Measurements from ENCODE around the gene BACH1. TPM values are rescaled to one million over a fixed set of nuclear protein-coding genes. Genes with fewer than 3 reads are reported as not detected.

BACH1 gene
- total and polyA plus RNA-seq, 4 donors, result 12.1 to 103 (median 52.4) TPM

GRCh38 chr21:29260461-29260860 lies 38.3 kb upstream of the BACH1 start:
- H3K4me3 ChIP-seq (ENCODE audit: low read length in 2 of 2), result no peak overlapping the region
- H3K27ac ChIP-seq (ENCODE audit: low read depth in 1 of 2, low read length in 2 of 2), result no peak overlapping the region
- DNase-seq, result no peak
- no peaks in the 10 kb centered on the region for H3K9me3 ChIP-seq (ENCODE audit: control insufficient read depth, low read length)
- peaks cover 0 to 1% of the 10 kb centered on the region in 2 donors for H3K4me1 ChIP-seq (ENCODE audit: control insufficient read depth in 1 of 2, insufficient read depth in 2 of 2, low read length in 2 of 2)
- no peak for ATAC-seq (ENCODE audit: low FRiP score)
- 96 to 98% methylated on average over 2 of the region's 2 CpGs for WGBS, 2 donors
- H3K27me3 ChIP-seq (ENCODE audit: control insufficient read depth in 1 of 2, insufficient read depth in 2 of 2, low read length in 1 of 2), result no peaks in the 10 kb centered on the region
- H3K36me3 ChIP-seq (ENCODE audit: control insufficient read depth in 1 of 2, insufficient read depth in 2 of 2, low read length in 1 of 2), result no peaks in the 10 kb centered on the region
- intact Hi-C loops (cut with DNase I), result no loop called here

GRCh38 chr21:29261555-29262540 lies 36.9 kb upstream of the BACH1 start:
- Histone ChIP-seq H3K4me1 (ENCODE audit: control insufficient read depth in 1 of 2, insufficient read depth in 2 of 2, low read length in 2 of 2) (peaks cover 0 to 1% of the 10 kb centered on the region in 2 donors), H3K27me3 (ENCODE audit: control insufficient read depth in 1 of 2, insufficient read depth in 2 of 2, low read length in 1 of 2) (no peaks in the 10 kb centered on the region), H3K9me3 (ENCODE audit: control insufficient read depth, low read length) (no peaks in the 10 kb centered on the region), H3K27ac (ENCODE audit: low read depth in 1 of 2, low read length in 2 of 2) (no peak overlapping the region), H3K36me3 (ENCODE audit: control insufficient read depth in 1 of 2, insufficient read depth in 2 of 2, low read length in 1 of 2) (no peaks in the 10 kb centered on the region), H3K4me3 (ENCODE audit: low read length in 2 of 2) (no peak overlapping the region)
- no peak for ATAC-seq (ENCODE audit: low FRiP score)
- no peak for DNase-seq
- intact Hi-C loops (cut with DNase I), result no loop called here
- 95 to 96% methylated on average over 7 of the region's 7 CpGs for WGBS, 2 donors

GRCh38 chr21:29264721-29265120 lies 34.0 kb upstream of the BACH1 start:
- ATAC-seq (ENCODE audit: low FRiP score) (no peak), DNase-seq (no peak)
- peaks cover 0 to 1% of the 10 kb centered on the region in 2 donors for H3K4me1 ChIP-seq (ENCODE audit: control insufficient read depth in 1 of 2, insufficient read depth in 2 of 2, low read length in 2 of 2)
- no peaks in the 10 kb centered on the region for H3K36me3 ChIP-seq (ENCODE audit: control insufficient read depth in 1 of 2, insufficient read depth in 2 of 2, low read length in 1 of 2)
- intact Hi-C loops (cut with DNase I), result no loop called here
- no peak overlapping the region for H3K27ac ChIP-seq (ENCODE audit: low read depth in 1 of 2, low read length in 2 of 2)
- H3K4me3 ChIP-seq (ENCODE audit: low read length in 2 of 2), result no peak overlapping the region
- no peaks in the 10 kb centered on the region for H3K9me3 ChIP-seq (ENCODE audit: control insufficient read depth, low read length)
- 36 to 45% methylated on average over 1 of the region's 1 CpG for WGBS, 2 donors
- no peaks in the 10 kb centered on the region for H3K27me3 ChIP-seq (ENCODE audit: control insufficient read depth in 1 of 2, insufficient read depth in 2 of 2, low read length in 1 of 2)

- WGBS, 2 donors, result 88 to 93% methylated on average over 6 of the region's 6 CpGs
- intact Hi-C loops (cut with DNase I), result no loop called here
- Histone ChIP-seq H3K9me3 (ENCODE audit: control insufficient read depth, low read length) (no peaks in the 10 kb centered on the region), H3K36me3 (ENCODE audit: control insufficient read depth in 1 of 2, insufficient read depth in 2 of 2, low read length in 1 of 2) (no peaks in the 10 kb centered on the region), H3K27ac (ENCODE audit: low read depth in 1 of 2, low read length in 2 of 2) (no peak overlapping the region), H3K4me3 (ENCODE audit: low read length in 2 of 2) (no peak overlapping the region), H3K4me1 (ENCODE audit: control insufficient read depth in 1 of 2, insufficient read depth in 2 of 2, low read length in 2 of 2) (no peaks in the 10 kb centered on the region), H3K27me3 (ENCODE audit: control insufficient read depth in 1 of 2, insufficient read depth in 2 of 2, low read length in 1 of 2) (no peaks in the 10 kb centered on the region)
- DNase-seq (no peak), ATAC-seq (ENCODE audit: low FRiP score) (no peak)
Observed at GRCh38 chr21:29265690-29266479, 32.8 kb upstream of the BACH1 start.

- H3K4me3 ChIP-seq (ENCODE audit: low read length in 2 of 2), result no peak overlapping the region
- no peaks in the 10 kb centered on the region for H3K36me3 ChIP-seq (ENCODE audit: control insufficient read depth in 1 of 2, insufficient read depth in 2 of 2, low read length in 1 of 2)
- no peaks in the 10 kb centered on the region for H3K9me3 ChIP-seq (ENCODE audit: control insufficient read depth, low read length)
- DNase-seq (no peak), ATAC-seq (ENCODE audit: low FRiP score) (no peak)
- intact Hi-C loops (cut with DNase I), result no loop called here
- H3K27ac ChIP-seq (ENCODE audit: low read depth in 1 of 2, low read length in 2 of 2), result no peak overlapping the region
- H3K4me1 ChIP-seq (ENCODE audit: control insufficient read depth in 1 of 2, insufficient read depth in 2 of 2, low read length in 2 of 2), result no peaks in the 10 kb centered on the region
- no peaks in the 10 kb centered on the region for H3K27me3 ChIP-seq (ENCODE audit: control insufficient read depth in 1 of 2, insufficient read depth in 2 of 2, low read length in 1 of 2)
Observed at GRCh38 chr21:29267666-29268065, 31.1 kb upstream of the BACH1 start.

- no peaks in the 10 kb centered on the region for H3K36me3 ChIP-seq (ENCODE audit: control insufficient read depth in 1 of 2, insufficient read depth in 2 of 2, low read length in 1 of 2)
- no peak for DNase-seq
- H3K27me3 ChIP-seq (ENCODE audit: control insufficient read depth in 1 of 2, insufficient read depth in 2 of 2, low read length in 1 of 2), result no peaks in the 10 kb centered on the region
- WGBS, 2 donors, result 96 to 98% methylated on average over 6 of the region's 6 CpGs
- H3K4me1 ChIP-seq (ENCODE audit: control insufficient read depth in 1 of 2, insufficient read depth in 2 of 2, low read length in 2 of 2), result no peaks in the 10 kb centered on the region
- H3K4me3 ChIP-seq (ENCODE audit: low read length in 2 of 2), result no peak overlapping the region
- no peaks in the 10 kb centered on the region for H3K9me3 ChIP-seq (ENCODE audit: control insufficient read depth, low read length)
- no peak for ATAC-seq (ENCODE audit: low FRiP score)
- no peak overlapping the region for H3K27ac ChIP-seq (ENCODE audit: low read depth in 1 of 2, low read length in 2 of 2)
- intact Hi-C loops (cut with DNase I), result no loop called here
Observed at GRCh38 chr21:29271927-29272333, 26.8 kb upstream of the BACH1 start.

GRCh38 chr21:29277442-29277841 lies 21.3 kb upstream of the BACH1 start:
- H3K36me3 ChIP-seq (ENCODE audit: control insufficient read depth in 1 of 2, insufficient read depth in 2 of 2, low read length in 1 of 2), result no peaks in the 10 kb centered on the region
- H3K27ac ChIP-seq (ENCODE audit: low read depth in 1 of 2, low read length in 2 of 2), result no peak overlapping the region
- no peaks in the 10 kb centered on the region for H3K9me3 ChIP-seq (ENCODE audit: control insufficient read depth, low read length)
- no peak overlapping the region for H3K4me3 ChIP-seq (ENCODE audit: low read length in 2 of 2)
- no peaks in the 10 kb centered on the region for H3K27me3 ChIP-seq (ENCODE audit: control insufficient read depth in 1 of 2, insufficient read depth in 2 of 2, low read length in 1 of 2)
- ATAC-seq (ENCODE audit: low FRiP score) (no peak), DNase-seq (no peak)
- intact Hi-C loops (cut with DNase I), result no loop called here
- no peaks in the 10 kb centered on the region for H3K4me1 ChIP-seq (ENCODE audit: control insufficient read depth in 1 of 2, insufficient read depth in 2 of 2, low read length in 2 of 2)

GRCh38 chr21:29279558-29279957 lies 19.2 kb upstream of the BACH1 start:
- intact Hi-C loops (cut with DNase I), result no loop called here
- ATAC-seq (ENCODE audit: low FRiP score), result no peak
- H3K4me3 ChIP-seq (ENCODE audit: low read length in 2 of 2), result no peak overlapping the region

More at GRCh38 chr21:29279558-29279957, 19.2 kb upstream of the BACH1 start:
- Histone ChIP-seq H3K27me3 (ENCODE audit: control insufficient read depth in 1 of 2, insufficient read depth in 2 of 2, low read length in 1 of 2) (no peaks in the 10 kb centered on the region), H3K9me3 (ENCODE audit: control insufficient read depth, low read length) (no peaks in the 10 kb centered on the region), H3K4me1 (ENCODE audit: control insufficient read depth in 1 of 2, insufficient read depth in 2 of 2, low read length in 2 of 2) (no peaks in the 10 kb centered on the region), H3K36me3 (ENCODE audit: control insufficient read depth in 1 of 2, insufficient read depth in 2 of 2, low read length in 1 of 2) (no peaks in the 10 kb centered on the region), H3K27ac (ENCODE audit: low read depth in 1 of 2, low read length in 2 of 2) (no peak overlapping the region)
- DNase-seq, result no peak
